Measurements from ENCODE around the gene PRSS36. TPM values are rescaled to one million over a fixed set of nuclear protein-coding genes. Genes with fewer than 3 reads are reported as not detected.
"Not testable (repeated sequence)": the region's sequence is repeated elsewhere in the genome, so short reads cannot be mapped to it uniquely, and the experiment has no call there.

The PRSS36 gene
- total RNA-seq, 2 donors from 2014 or later, result 1.3 to 1.9 TPM

GRCh38 chr16:31181102-31181830 is 31.4 kb upstream of the PRSS36 start:
- Histone ChIP-seq H3K4me3 (peak overlapping the region; percentile 94 to 99), H3K36me3 (peaks cover 38% of the 10 kb centered on the region), H3K4me1 (peaks cover 0 to 42% of the 10 kb centered on the region in 2 donors), H3K9me3 (no peaks in the 10 kb centered on the region), H3K27me3 (no peaks in the 10 kb centered on the region), H3K27ac (peak overlapping the region; percentile 97 to 100)
- peak; percentile 63 for DNase-seq (ENCODE audit: low spot score)
- no peak for TF ChIP-seq CTCF (IDR thresholded peaks at IDR 0.05)

- H3K27ac ChIP-seq, result peak within 1 kb of the TSS; percentile 97 to 100
- DNase-seq (ENCODE audit: low spot score), result peak; percentile 94
- no peaks in the 10 kb centered on the region for H3K27me3 ChIP-seq
- H3K9me3 ChIP-seq, result no peaks in the 10 kb centered on the region
- TF ChIP-seq CTCF (IDR thresholded peaks at IDR 0.05), result no peak
- peak within 1 kb of the TSS; percentile 94 to 99 for H3K4me3 ChIP-seq
- H3K4me1 ChIP-seq, result peaks cover 0 to 42% of the 10 kb centered on the region in 2 donors
- peaks cover 24% of the 10 kb centered on the region for H3K36me3 ChIP-seq
These were observed 30.0 kb upstream of the PRSS36 start, which contains the start of gene FUS for GRCh38 chr16:31179747-31180459. Gene FUS, plus strand, starts transcription at chr16:31180139. Its CDS starts 76 bp downstream, at chr16:31180215.

- Histone ChIP-seq H3K9me3 (no peaks in the 10 kb centered on the region), H3K36me3 (peaks cover 18% of the 10 kb centered on the region), H3K4me3 (peak overlapping the region; percentile 94 to 99), H3K27ac (peak overlapping the region; percentile 97 to 100), H3K27me3 (no peaks in the 10 kb centered on the region), H3K4me1 (peaks cover 0 to 42% of the 10 kb centered on the region in 2 donors)
- no peak for TF ChIP-seq CTCF (IDR thresholded peaks at IDR 0.05)
- no peak for DNase-seq (ENCODE audit: low spot score)
These were observed 29.4 kb upstream of the PRSS36 start for GRCh38 chr16:31179219-31179746.

GRCh38 chr16:31177136-31177535 is 27.3 kb upstream of the PRSS36 start:
- Histone ChIP-seq H3K4me1 (peaks cover 0 to 22% of the 10 kb centered on the region in 2 donors), H3K36me3 (no peaks in the 10 kb centered on the region), H3K9me3 (no peaks in the 10 kb centered on the region), H3K27me3 (no peaks in the 10 kb centered on the region), H3K27ac (no peak overlapping the region), H3K4me3 (no peak overlapping the region)
- no peak for DNase-seq (ENCODE audit: low spot score)
- TF ChIP-seq CTCF (IDR thresholded peaks at IDR 0.05), result no peak

GRCh38 chr16:31170048-31170447 is 20.2 kb upstream of the PRSS36 start:
- not testable (repeated sequence) for H3K36me3 ChIP-seq; H3K27me3 ChIP-seq; DNase-seq (ENCODE audit: low spot score); H3K4me3 ChIP-seq; H3K4me1 ChIP-seq; H3K9me3 ChIP-seq
- H3K27ac ChIP-seq, result peak overlapping the region; percentile 37 to 53

- Histone ChIP-seq H3K36me3 (no peaks in the 10 kb centered on the region), H3K9me3 (no peaks in the 10 kb centered on the region), H3K27me3 (no peaks in the 10 kb centered on the region), H3K4me1 (peaks cover 0 to 7% of the 10 kb centered on the region in 2 donors), H3K4me3 (no peak overlapping the region), H3K27ac (no peak overlapping the region)
- no peak for TF ChIP-seq CTCF (IDR thresholded peaks at IDR 0.05)
- DNase-seq (ENCODE audit: low spot score), result no peak
These were observed 19.0 kb upstream of the PRSS36 start for GRCh38 chr16:31168848-31169247.
